K562 (cell line): ENCODE measurements around the gene WDR91. TPM values are rescaled to one million over a fixed set of nuclear protein-coding genes. Genes with fewer than 3 reads are reported as not detected.

Experiments used
- CAMTA2 ChIP-seq: fragments of 250-450 bp; sonication (Bioruptor Pico); conservative IDR thresholded peaks from 2 replicates; pipeline ENCODE4 v1.5.1; 2022
- CREB3 ChIP-seq: fragments of 450-650 bp; conservative IDR thresholded peaks from 2 replicates; pipeline ENCODE4 v1.6.1; 2016; ENCODE audit warnings: missing genetic modification characterization, low read depth, mild to moderate bottlenecking, missing compliant biosample characterization, moderate library complexity
- CREM ChIP-seq: IDR thresholded peaks from 2 replicates; pipeline ENCODE4 v1.6.1; 2014; ENCODE audit warnings: antibody characterized with exemption, low read depth
- EP400 ChIP-seq: fragments of 450-650 bp; IDR thresholded peaks from 2 replicates; pipeline ENCODE4 v1.6.1; 2017; ENCODE audit warnings: antibody characterized with exemption, mild to moderate bottlenecking, moderate library complexity
- ETV6 ChIP-seq, 3 experiments: fragments of 150-350 bp in 1 of 3; sonication (generic) in 1 of 3; formaldehyde crosslinking in 1 of 3; IDR thresholded peaks; 2 replicates each; pipeline versions ENCODE4 v1.6.1 to v1.8.0; 2014 to 2022; ENCODE audit warnings: borderline replicate concordance in 2 of 3, low read depth in 2 of 3, antibody characterized with exemption in 1 of 3, low read length in 1 of 3, mild to moderate bottlenecking in 1 of 3, missing genetic modification reagents in 1 of 3
- FOXK1 ChIP-seq: sonication (generic); formaldehyde crosslinking; IDR thresholded peaks from 2 replicates; pipeline ENCODE4 v1.8.0; 2022; ENCODE audit warnings: missing genetic modification reagents, mild to moderate bottlenecking, borderline replicate concordance
- HMBOX1 ChIP-seq: sonication (generic); IDR thresholded peaks from 2 replicates; pipeline ENCODE4 v1.6.1; 2016
- HMGXB4 ChIP-seq: sonication (generic); formaldehyde crosslinking; IDR thresholded peaks from 2 replicates; pipeline ENCODE4 v1.8.1; 2023; ENCODE audit warnings: mild to moderate bottlenecking, missing genetic modification reagents
- MEF2D ChIP-seq: conservative IDR thresholded peaks from 2 replicates; pipeline ENCODE4 v1.6.1; 2016; ENCODE audit warnings: low read depth, missing genetic modification characterization, missing compliant biosample characterization
- NFYB ChIP-seq: IDR thresholded peaks from 2 replicates; pipeline ENCODE4 v1.6.1; 2011; ENCODE audit warnings: mild to moderate bottlenecking, moderate library complexity; ENCODE audit not compliant: insufficient read length; ENCODE audit errors: extremely low read depth
- PHB ChIP-seq: fragments of 250-450 bp; sonication (Bioruptor Pico); IDR thresholded peaks from 2 replicates; pipeline ENCODE4 v1.5.0; 2021
- PHTF2 ChIP-seq: fragments of 250-450 bp; sonication (Bioruptor Pico); IDR thresholded peaks from 2 replicates; pipeline ENCODE4 v1.5.0; 2021; ENCODE audit warnings: mild to moderate bottlenecking
- RBM25 ChIP-seq: fragments of 200-400 bp; formaldehyde crosslinking; IDR thresholded peaks from 2 replicates; pipeline ENCODE4 v1.6.1; 2018; ENCODE audit warnings: low read length, low read depth, moderate library complexity; ENCODE audit not compliant: severe bottlenecking
- SNIP1 ChIP-seq: fragments of 450-650 bp; IDR thresholded peaks from 2 replicates; pipeline ENCODE4 v1.7.1; 2017; ENCODE audit warnings: low read depth, mild to moderate bottlenecking
- TCFL5 ChIP-seq: fragments of 250-450 bp; sonication (Bioruptor Pico); conservative IDR thresholded peaks from 2 replicates; pipeline ENCODE4 v1.6.1; 2021; ENCODE audit warnings: mild to moderate bottlenecking, moderate library complexity, matching md5 sums
- TEAD2 ChIP-seq: fragments of 450-650 bp; IDR thresholded peaks from 2 replicates; pipeline ENCODE4 v1.6.1; 2016; ENCODE audit warnings: missing genetic modification characterization, control low read depth, missing compliant biosample characterization
- VEZF1 ChIP-seq: fragments of 200-800 bp; sonication (Bioruptor generic); IDR thresholded peaks from 2 replicates; pipeline ENCODE4 v1.6.1; 2017; ENCODE audit warnings: missing genetic modification characterization, missing compliant biosample characterization
- ZBTB17 ChIP-seq: fragments of 450-650 bp; formaldehyde crosslinking; IDR thresholded peaks from 2 replicates; pipeline ENCODE4 v1.4.0; 2020; ENCODE audit warnings: mild to moderate bottlenecking
- ZFP91 ChIP-seq: sonication (generic); formaldehyde crosslinking; IDR thresholded peaks from 2 replicates; pipeline ENCODE4 v1.8.0; 2022; ENCODE audit warnings: mild to moderate bottlenecking, missing genetic modification reagents
- ZNF232 ChIP-seq: sonication (generic); formaldehyde crosslinking; IDR thresholded peaks from 2 replicates; pipeline ENCODE4 v1.8.0; 2022; ENCODE audit warnings: mild to moderate bottlenecking, missing genetic modification reagents
- polyA plus RNA-seq, 8 experiments: library from polyadenylated mRNA; depleted of rRNA in 4 of 8; stranded (reverse) in 5 of 8; unstranded in 3 of 8; fragments of >200 nt; fragmentation: Nextera tagmentation in 2 of 8; fragmentation: Illumina TruSeq in 1 of 8; extraction: Ambion mirVana in 2 of 8; extraction: Trizol in 1 of 8; gene quantifications; 2 replicates each; pipeline versions ENCODE4 v1.2.1 to v1.2.3, GENCODE V29; 2011 to 2014; ENCODE audit warnings: inconsistent platforms in 1 of 8, missing spikeins in 1 of 8
- total RNA-seq, 7 experiments: library from RNA; depleted of rRNA in 6 of 7; stranded (reverse); fragments of >200 nt in 6 of 7; fragmentation: Illumina TruSeq in 2 of 7; extraction: Trizol in 2 of 7; gene quantifications; 2 replicates each; pipeline versions ENCODE4 v1.2.1 to v1.2.3, GENCODE V29; 2011 to 2021; ENCODE audit warnings: low replicate concordance in 1 of 7

The WDR91 gene
- total and polyA plus RNA-seq, 9 of the 15 experiments (the other 6 are each of a cell fraction or from before 2014, with no cell fraction given), result 1.9 to 18.2 (median 9.8) TPM

- TF ChIP-seq ZBTB17 (CRISPR knock-in tag), result peak; percentile 72
- no peak for TF ChIP-seq ETV6 (IDR thresholded peaks at IDR 0.05; ENCODE audit: borderline replicate concordance in 1 of 2, low read depth in 2 of 2, low read length in 1 of 2)
- peak; percentile 36; the same call in 1 of the 2 replicates for TF ChIP-seq ETV6 (CRISPR knock-in tag; IDR thresholded peaks at IDR 0.05; ENCODE audit: borderline replicate concordance)
- TF ChIP-seq SNIP1, result no peak
- no peak for TF ChIP-seq FOXK1 (CRISPR knock-in tag)
- TF ChIP-seq TCFL5 (CRISPR knock-in tag), result no peak
- no peak for TF ChIP-seq ZNF232
- 0 out of 2 replicates have a peak, but pooled peaks have one; percentile 38 for TF ChIP-seq CAMTA2 (CRISPR knock-in tag)
- TF ChIP-seq PHB (CRISPR knock-in tag), result no peak
- TF ChIP-seq PHTF2, result no peak
- peak; percentile 24; the same call in 1 of the 2 replicates for TF ChIP-seq EP400
- peak; percentile 88 for TF ChIP-seq CREM
- TF ChIP-seq RBM25, result no peak
- peak; percentile 87 for TF ChIP-seq VEZF1 (CRISPR knock-in tag)
- TF ChIP-seq HMBOX1, result no peak
- no peak for TF ChIP-seq TEAD2 (tag)
- no peak for TF ChIP-seq NFYB
- no peak for TF ChIP-seq ZFP91 (CRISPR knock-in tag)
- no peak for TF ChIP-seq HMGXB4 (CRISPR knock-in tag)
- TF ChIP-seq CREB3 (tag), result no peak
- TF ChIP-seq MEF2D, result no peak
Observed at GRCh38 chr7:135211179-135211945, at the start of gene WDR91 (continued).
